ENCODE results near the gene XRCC1. TPM values are rescaled to one million over a fixed set of nuclear protein-coding genes. Genes with fewer than 3 reads are reported as not detected.

XRCC1 gene
- total RNA-seq, 1 experiment from 2014 or later: 37.4 TPM

GRCh38 chr19:43574424-43575155 lies 737 bp downstream of the XRCC1 start:
- DNase-seq (ENCODE audit: low read depth, low spot score) (no peak), ATAC-seq (no peak)
- Histone ChIP-seq H3K79me2 (ENCODE audit: insufficient read depth, low read length) (peaks cover 10% of the 10 kb centered on the region; the same call in 1 of the 2 replicates), H3K36me3 (ENCODE audit: control insufficient read depth in 1 of 2, insufficient read depth in 2 of 2, low read length in 2 of 2) (no peaks in the 10 kb centered on the region), H2AFZ (ENCODE audit: low read depth, low read length, poor library complexity, severe bottlenecking) (no peak overlapping the region), H3K9ac (ENCODE audit: low read length) (peak overlapping the region; percentile 90), H4K20me1 (ENCODE audit: insufficient read depth) (no peaks in the 10 kb centered on the region), H3K27me3 (ENCODE audit: insufficient read depth, low read length) (no peaks in the 10 kb centered on the region), H3K9me3 (ENCODE audit: control insufficient read depth in 1 of 2, insufficient read depth in 1 of 2, low read depth in 1 of 2, low read length in 2 of 2) (no peaks in the 10 kb centered on the region), H3K4me2 (ENCODE audit: low read length) (peak overlapping the region; percentile 89), H3K9me2 (ENCODE audit: insufficient read depth) (no peaks in the 10 kb centered on the region), H3K4me3 (replicated peaks in 1 of 2; ENCODE audit: low read depth in 1 of 2, low read length in 2 of 2) (peak overlapping the region; percentile 81 to 85), H3K4me1 (ENCODE audit: control insufficient read depth in 1 of 2, insufficient read depth in 2 of 2, low read length in 2 of 2) (peaks cover 11 to 14% of the 10 kb centered on the region in 2 experiments), H3K27ac (ENCODE audit: low read depth, low read length) (peak overlapping the region; percentile 70)
- BruUV-seq (replicated peaks): TSS peak; percentile 54
- ChIA-PET CTCF (interaction anchor here (0.7 kb wide), 1 partner anchor 20 kb away, joined by 3 read pairs; no protein-coding TSS in a partner anchor), RAD21 (ENCODE audit: low non-redundant PET in 1 of 2, low total read pairs in 2 of 2, uncharacterized antibody in 2 of 2, unreplicated experiment in 2 of 2) (no interaction called here), POLR2A (interaction anchor here (0.6 to 1.8 kb wide), 2 partner anchors 22 to 29 kb away, joined by 3 to 6 read pairs; partner anchors contain the start of genes IRGQ and ZNF576)
- intact Hi-C loops (cut with micrococcal nuclease): loop anchor here (1.0 kb wide), 1 partner anchor 22 kb away; the partner anchor contains the start of genes IRGQ and ZNF576
- no peak for TF ChIP-seq CBX3 (IDR thresholded peaks at IDR 0.05; ENCODE audit: low read depth)
- TF ChIP-seq CEBPB (IDR thresholded peaks at IDR 0.05; ENCODE audit: low read depth): no peak
- no peak for TF ChIP-seq EGR1 (IDR thresholded peaks at IDR 0.05; ENCODE audit: low read depth)
- TF ChIP-seq POLR2AphosphoS5 (IDR thresholded peaks at IDR 0.05; ENCODE audit: low read depth, low read length): no peak
- TF ChIP-seq SRF (IDR thresholded peaks at IDR 0.05; ENCODE audit: low read depth): no peak
- no peak for TF ChIP-seq SIN3A (IDR thresholded peaks at IDR 0.05; ENCODE audit: low read depth)
- TF ChIP-seq EZH2 (IDR thresholded peaks at IDR 0.05): no peak
- no peak for TF ChIP-seq TCF7L2 (IDR thresholded peaks at IDR 0.05; ENCODE audit: borderline replicate concordance, extremely low read depth, insufficient read depth, insufficient read length)
- TF ChIP-seq ZFX (IDR thresholded peaks at IDR 0.05): no peak
- no peak for TF ChIP-seq POLR2A (IDR thresholded peaks at IDR 0.05; ENCODE audit: borderline replicate concordance, extremely low read depth, insufficient read depth, insufficient read length)
- TF ChIP-seq ELF1 (IDR thresholded peaks at IDR 0.05; ENCODE audit: borderline replicate concordance, low read depth): no peak
- TF ChIP-seq YY1 (IDR thresholded peaks at IDR 0.05; ENCODE audit: extremely low read depth, insufficient replicate concordance, low read depth, low read length): no peak
- TF ChIP-seq ZNF274 (IDR thresholded peaks at IDR 0.05; ENCODE audit: low read depth, low read length): no peak
- TF ChIP-seq RAD21 (IDR thresholded peaks at IDR 0.05; ENCODE audit: low read depth): no peak
- TF ChIP-seq EZH2phosphoT487 (IDR thresholded peaks at IDR 0.05; ENCODE audit: borderline replicate concordance): no peak
- no peak for TF ChIP-seq JUND (IDR thresholded peaks at IDR 0.05)

Measured in HCT116 (cell line).